HepG2 (cell line): ENCODE results near the gene SBNO2. TPM values are rescaled to one million over a fixed set of nuclear protein-coding genes. Genes with fewer than 3 reads are reported as not detected.

Experiments used
- CSRNP1 ChIP-seq: sonication (generic); formaldehyde crosslinking; IDR thresholded peaks from 2 replicates; pipeline ENCODE4 v1.8.1; 2023; ENCODE audit warnings: mild to moderate bottlenecking, missing genetic modification reagents
- TCF12 ChIP-seq, 2 experiments: fragments of 450-650 bp in 1 of 2; sonication (generic) in 1 of 2; formaldehyde crosslinking in 1 of 2; IDR thresholded peaks; 2 replicates each; pipeline versions ENCODE4 v1.6.1 to v1.8.0; 2017 to 2022; ENCODE audit warnings: antibody characterized with exemption in 1 of 2, mild to moderate bottlenecking in 1 of 2, missing genetic modification reagents in 1 of 2, moderate library complexity in 1 of 2
- ZNF317 ChIP-seq: sonication (generic); formaldehyde crosslinking; IDR thresholded peaks from 2 replicates; pipeline ENCODE4 v1.5.0; 2020; ENCODE audit warnings: mild to moderate bottlenecking, missing genetic modification reagents
- ZNF547 ChIP-seq: sonication (generic); formaldehyde crosslinking; IDR thresholded peaks from 2 replicates; pipeline ENCODE4 v1.5.1; 2020; ENCODE audit warnings: mild to moderate bottlenecking, missing genetic modification reagents
- ZNF563 ChIP-seq: sonication (generic); formaldehyde crosslinking; IDR thresholded peaks from 2 replicates; pipeline ENCODE4 v1.8.0; 2022; ENCODE audit warnings: mild to moderate bottlenecking, moderate library complexity, missing genetic modification reagents
- ZNF646 ChIP-seq: sonication (generic); formaldehyde crosslinking; IDR thresholded peaks from 2 replicates; pipeline ENCODE4 v1.9.0; 2021; ENCODE audit warnings: mild to moderate bottlenecking, missing genetic modification reagents
- ZNF770 ChIP-seq: sonication (generic); formaldehyde crosslinking; IDR thresholded peaks from 2 replicates; pipeline ENCODE4 v1.5.0; 2020; ENCODE audit warnings: mild to moderate bottlenecking, missing genetic modification reagents
- ZNF788 ChIP-seq: sonication (generic); formaldehyde crosslinking; IDR thresholded peaks from 2 replicates; pipeline ENCODE4 v1.5.0; 2020; ENCODE audit warnings: mild to moderate bottlenecking, missing genetic modification reagents, borderline replicate concordance
- polyA plus RNA-seq, 8 experiments: library from polyadenylated mRNA; depleted of rRNA in 3 of 8; stranded (reverse) in 7 of 8; unstranded in 1 of 8; fragments of >200 nt; fragmentation: Illumina TruSeq in 4 of 8; extraction: Trizol in 4 of 8; gene quantifications; 2 replicates each; pipeline versions ENCODE4 v1.2.1 to v1.2.3, GENCODE V29; 2011 to 2016; ENCODE audit warnings: low read depth in 4 of 8, missing spikeins in 1 of 8, mixed read lengths in 1 of 8; ENCODE audit not compliant: insufficient read depth in 1 of 8
- total RNA-seq, 5 experiments: library from RNA; depleted of rRNA; stranded (reverse); fragments of >200 nt; fragmentation: Illumina TruSeq; extraction: Trizol; gene quantifications; 2 replicates each; pipeline ENCODE4 v1.2.3, GENCODE V29; 2016; ENCODE audit warnings: low read depth in 1 of 5

The SBNO2 gene
- total and polyA plus RNA-seq, 2 of the 13 experiments (the other 11 are each of a cell fraction or from before 2014, with no cell fraction given) = 8.6 to 10.4 TPM

GRCh38 chr19:1065606-1066109, 108.4 kb downstream of the SBNO2 start (continued):
- TF ChIP-seq ZNF788 (CRISPR knock-in tag) (0 out of 2 replicates have a peak, but pooled peaks have one; percentile 48), ZNF317 (CRISPR knock-in tag) (no peak), ZNF646 (CRISPR knock-in tag) (no peak), ZNF770 (CRISPR knock-in tag) (no peak), TCF12 (IDR thresholded peaks at IDR 0.05) (no peak), TCF12 (CRISPR knock-in tag; IDR thresholded peaks at IDR 0.05) (no peak), ZNF563 (CRISPR knock-in tag) (no peak), CSRNP1 (0 out of 2 replicates have a peak, but pooled peaks have one; percentile 66), ZNF547 (no peak)
